Globus pallidus (tissue), 1 donor: ENCODE data around the gene PIK3R1.
"Not testable (repeated sequence)": the region's sequence is repeated elsewhere in the genome, so short reads cannot be mapped to it uniquely, and the experiment has no call there.

Source experiments
- DNase-seq: peaks from one replicate; pipeline ENCODE4 v3.0.0-alpha.2; 2015; ENCODE audit warnings: low spot score

PIK3R1 gene

GRCh38 chr5:68193481-68194036 is 22.0 kb upstream of the PIK3R1 start:
- no peak for DNase-seq

GRCh38 chr5:68194386-68194785 is 21.2 kb upstream of the PIK3R1 start:
- DNase-seq = no peak

GRCh38 chr5:68195137-68195536 is 20.4 kb upstream of the PIK3R1 start:
- DNase-seq = no peak

GRCh38 chr5:68196876-68197275 is 18.7 kb upstream of the PIK3R1 start:
- peak; percentile 65 for DNase-seq

- DNase-seq = no peak
Observed at GRCh38 chr5:68200288-68200687, 15.3 kb upstream of the PIK3R1 start.

- DNase-seq = not testable (repeated sequence)
Observed at GRCh38 chr5:68210654-68211053, 4.9 kb upstream of the PIK3R1 start.

GRCh38 chr5:68214482-68215207 is 911 bp upstream of the PIK3R1 start:
- no peak for DNase-seq

- no peak for DNase-seq
Observed at GRCh38 chr5:68215898-68216244, 315 bp downstream of the PIK3R1 start.

GRCh38 chr5:68216245-68217046 is 890 bp downstream of the PIK3R1 start:
- no peak for DNase-seq

- no peak for DNase-seq
Observed at GRCh38 chr5:68217047-68217355, 1.4 kb downstream of the PIK3R1 start.

GRCh38 chr5:68217528-68217927 is 2.0 kb downstream of the PIK3R1 start:
- DNase-seq = no peak

- DNase-seq = no peak
Observed at GRCh38 chr5:68219161-68219816, 3.7 kb downstream of the PIK3R1 start.

- no peak for DNase-seq
Observed at GRCh38 chr5:68220260-68220659, 4.7 kb downstream of the PIK3R1 start.

- no peak for DNase-seq
Observed at GRCh38 chr5:68220914-68221313, 5.4 kb downstream of the PIK3R1 start.

- no peak for DNase-seq
Observed at GRCh38 chr5:68221488-68221887, 5.9 kb downstream of the PIK3R1 start.

- DNase-seq = no peak
Observed at GRCh38 chr5:68222310-68222709, 6.8 kb downstream of the PIK3R1 start.

GRCh38 chr5:68222824-68223354 is 7.3 kb downstream of the PIK3R1 start:
- DNase-seq = no peak

- no peak for DNase-seq
Observed at GRCh38 chr5:68223904-68224303, 8.3 kb downstream of the PIK3R1 start.

- no peak for DNase-seq
Observed at GRCh38 chr5:68224509-68225187, 9.1 kb downstream of the PIK3R1 start.

- DNase-seq = no peak
Observed at GRCh38 chr5:68225188-68225910, 9.8 kb downstream of the PIK3R1 start.

GRCh38 chr5:68225911-68226545 is 10.5 kb downstream of the PIK3R1 start:
- DNase-seq = no peak
